Measurements from ENCODE around the gene CACNG3.

Gene CACNG3

DNA sequence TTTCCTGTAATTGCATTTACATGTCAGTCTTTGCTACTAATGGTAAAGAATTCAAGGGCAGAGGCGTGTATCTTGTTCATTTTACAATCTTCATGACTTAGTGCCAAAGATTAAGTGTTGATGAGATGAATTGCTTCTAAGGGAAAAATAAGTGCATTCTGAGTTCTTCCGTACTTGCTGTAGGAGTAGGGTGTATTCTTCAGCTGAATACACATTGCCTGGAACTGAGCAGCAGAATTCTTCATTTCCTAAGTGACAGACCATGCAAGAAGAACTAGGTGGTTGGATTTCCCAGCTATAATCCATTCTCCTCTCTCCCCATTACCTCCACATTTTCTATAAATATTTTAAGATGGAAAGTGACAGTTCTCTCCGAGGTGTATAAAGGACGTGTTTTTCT, 104.8 kb downstream of the CACNG3 start:
- ATAC-seq, result no peak
- TF ChIP-seq, protein P1, sequence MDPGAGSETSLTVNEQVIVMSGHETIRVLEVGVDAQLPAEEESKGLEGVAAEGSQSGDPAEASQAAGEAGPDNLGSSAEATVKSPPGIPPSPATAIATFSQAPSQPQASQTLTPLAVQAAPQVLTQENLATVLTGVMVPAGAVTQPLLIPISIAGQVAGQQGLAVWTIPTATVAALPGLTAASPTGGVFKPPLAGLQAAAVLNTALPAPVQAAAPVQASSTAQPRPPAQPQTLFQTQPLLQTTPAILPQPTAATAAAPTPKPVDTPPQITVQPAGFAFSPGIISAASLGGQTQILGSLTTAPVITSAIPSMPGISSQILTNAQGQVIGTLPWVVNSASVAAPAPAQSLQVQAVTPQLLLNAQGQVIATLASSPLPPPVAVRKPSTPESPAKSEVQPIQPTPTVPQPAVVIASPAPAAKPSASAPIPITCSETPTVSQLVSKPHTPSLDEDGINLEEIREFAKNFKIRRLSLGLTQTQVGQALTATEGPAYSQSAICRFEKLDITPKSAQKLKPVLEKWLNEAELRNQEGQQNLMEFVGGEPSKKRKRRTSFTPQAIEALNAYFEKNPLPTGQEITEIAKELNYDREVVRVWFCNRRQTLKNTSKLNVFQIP (CRISPR knock-in tag; IDR thresholded peaks at IDR 0.05; ENCODE audit: borderline replicate concordance, low read depth), result no peak
- no peak for TF ChIP-seq ZNF8 (CRISPR knock-in tag; IDR thresholded peaks at IDR 0.05)
- no peak for TF ChIP-seq CSDC2 (CRISPR knock-in tag; IDR thresholded peaks at IDR 0.05)
- TF ChIP-seq ZNF565 (CRISPR knock-in tag; conservative IDR thresholded peaks at IDR 0.05; ENCODE audit: low read depth), result no peak
- TF ChIP-seq PPARA (CRISPR knock-in tag; IDR thresholded peaks at IDR 0.05; ENCODE audit: borderline replicate concordance), result no peak
- no peak for TF ChIP-seq BACH2 (CRISPR knock-in tag; IDR thresholded peaks at IDR 0.05; ENCODE audit: borderline replicate concordance)
- no peak for TF ChIP-seq TCF4 (CRISPR knock-in tag; IDR thresholded peaks at IDR 0.05; ENCODE audit: borderline replicate concordance)
- TF ChIP-seq ESRRG (CRISPR knock-in tag; IDR thresholded peaks at IDR 0.05), result no peak
- TF ChIP-seq, protein P2, sequence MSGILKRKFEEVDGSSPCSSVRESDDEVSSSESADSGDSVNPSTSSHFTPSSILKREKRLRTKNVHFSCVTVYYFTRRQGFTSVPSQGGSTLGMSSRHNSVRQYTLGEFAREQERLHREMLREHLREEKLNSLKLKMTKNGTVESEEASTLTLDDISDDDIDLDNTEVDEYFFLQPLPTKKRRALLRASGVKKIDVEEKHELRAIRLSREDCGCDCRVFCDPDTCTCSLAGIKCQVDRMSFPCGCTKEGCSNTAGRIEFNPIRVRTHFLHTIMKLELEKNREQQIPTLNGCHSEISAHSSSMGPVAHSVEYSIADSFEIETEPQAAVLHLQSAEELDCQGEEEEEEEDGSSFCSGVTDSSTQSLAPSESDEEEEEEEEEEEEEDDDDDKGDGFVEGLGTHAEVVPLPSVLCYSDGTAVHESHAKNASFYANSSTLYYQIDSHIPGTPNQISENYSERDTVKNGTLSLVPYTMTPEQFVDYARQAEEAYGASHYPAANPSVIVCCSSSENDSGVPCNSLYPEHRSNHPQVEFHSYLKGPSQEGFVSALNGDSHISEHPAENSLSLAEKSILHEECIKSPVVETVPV (CRISPR knock-in tag; IDR thresholded peaks at IDR 0.05), result no peak
- no peak for TF ChIP-seq ZFP30 (CRISPR knock-in tag; IDR thresholded peaks at IDR 0.05)
- TF ChIP-seq GLIS3 (CRISPR knock-in tag; IDR thresholded peaks at IDR 0.05), result no peak
- TF ChIP-seq ZC3H10 (CRISPR knock-in tag; IDR thresholded peaks at IDR 0.05), result no peak
- no peak for TF ChIP-seq ARNTL (CRISPR knock-in tag; IDR thresholded peaks at IDR 0.05; ENCODE audit: borderline replicate concordance, low read depth)
- no peak for TF ChIP-seq SNAI2 (CRISPR knock-in tag; IDR thresholded peaks at IDR 0.05)
- TF ChIP-seq, protein P3, sequence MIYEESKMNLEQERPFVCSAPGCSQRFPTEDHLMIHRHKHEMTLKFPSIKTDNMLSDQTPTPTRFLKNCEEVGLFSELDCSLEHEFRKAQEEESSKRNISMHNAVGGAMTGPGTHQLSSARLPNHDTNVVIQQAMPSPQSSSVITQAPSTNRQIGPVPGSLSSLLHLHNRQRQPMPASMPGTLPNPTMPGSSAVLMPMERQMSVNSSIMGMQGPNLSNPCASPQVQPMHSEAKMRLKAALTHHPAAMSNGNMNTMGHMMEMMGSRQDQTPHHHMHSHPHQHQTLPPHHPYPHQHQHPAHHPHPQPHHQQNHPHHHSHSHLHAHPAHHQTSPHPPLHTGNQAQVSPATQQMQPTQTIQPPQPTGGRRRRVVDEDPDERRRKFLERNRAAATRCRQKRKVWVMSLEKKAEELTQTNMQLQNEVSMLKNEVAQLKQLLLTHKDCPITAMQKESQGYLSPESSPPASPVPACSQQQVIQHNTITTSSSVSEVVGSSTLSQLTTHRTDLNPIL (CRISPR knock-in tag; IDR thresholded peaks at IDR 0.05; ENCODE audit: low read depth), result no peak
- no peak for TF ChIP-seq ISL1 (CRISPR knock-in tag; IDR thresholded peaks at IDR 0.05)
- no peak for TF ChIP-seq RARB (CRISPR knock-in tag; IDR thresholded peaks at IDR 0.05)

DNA sequence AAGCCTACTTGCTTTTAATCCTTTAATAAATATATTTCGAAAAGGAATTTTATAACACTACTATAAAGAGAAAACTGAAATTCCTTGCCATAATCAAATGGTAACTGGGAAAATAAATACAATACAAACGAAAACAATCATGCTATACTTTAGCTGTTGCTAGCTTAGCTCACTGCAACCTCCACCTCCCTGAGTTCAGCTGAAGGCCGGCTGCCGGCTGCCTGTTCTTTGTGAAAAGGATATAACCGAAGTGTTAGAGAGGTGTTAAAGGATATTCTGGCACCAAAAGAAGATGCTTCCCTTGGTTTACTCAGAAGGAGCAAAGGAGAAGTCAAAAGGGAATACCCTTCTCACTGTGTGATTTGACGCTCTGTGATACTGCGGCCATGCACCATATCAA, 108.5 kb downstream of the CACNG3 start:
- TF ChIP-seq ISL1 (CRISPR knock-in tag; IDR thresholded peaks at IDR 0.05) (no peak), ESRRG (CRISPR knock-in tag; IDR thresholded peaks at IDR 0.05) (no peak), ZNF70 (CRISPR knock-in tag; IDR thresholded peaks at IDR 0.05) (no peak)
- TF ChIP-seq, protein P4, sequence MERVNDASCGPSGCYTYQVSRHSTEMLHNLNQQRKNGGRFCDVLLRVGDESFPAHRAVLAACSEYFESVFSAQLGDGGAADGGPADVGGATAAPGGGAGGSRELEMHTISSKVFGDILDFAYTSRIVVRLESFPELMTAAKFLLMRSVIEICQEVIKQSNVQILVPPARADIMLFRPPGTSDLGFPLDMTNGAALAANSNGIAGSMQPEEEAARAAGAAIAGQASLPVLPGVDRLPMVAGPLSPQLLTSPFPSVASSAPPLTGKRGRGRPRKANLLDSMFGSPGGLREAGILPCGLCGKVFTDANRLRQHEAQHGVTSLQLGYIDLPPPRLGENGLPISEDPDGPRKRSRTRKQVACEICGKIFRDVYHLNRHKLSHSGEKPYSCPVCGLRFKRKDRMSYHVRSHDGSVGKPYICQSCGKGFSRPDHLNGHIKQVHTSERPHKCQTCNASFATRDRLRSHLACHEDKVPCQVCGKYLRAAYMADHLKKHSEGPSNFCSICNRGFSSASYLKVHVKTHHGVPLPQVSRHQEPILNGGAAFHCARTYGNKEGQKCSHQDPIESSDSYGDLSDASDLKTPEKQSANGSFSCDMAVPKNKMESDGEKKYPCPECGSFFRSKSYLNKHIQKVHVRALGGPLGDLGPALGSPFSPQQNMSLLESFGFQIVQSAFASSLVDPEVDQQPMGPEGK (CRISPR knock-in tag; IDR thresholded peaks at IDR 0.05; ENCODE audit: borderline replicate concordance), result no peak
- no peak for ATAC-seq

DNA sequence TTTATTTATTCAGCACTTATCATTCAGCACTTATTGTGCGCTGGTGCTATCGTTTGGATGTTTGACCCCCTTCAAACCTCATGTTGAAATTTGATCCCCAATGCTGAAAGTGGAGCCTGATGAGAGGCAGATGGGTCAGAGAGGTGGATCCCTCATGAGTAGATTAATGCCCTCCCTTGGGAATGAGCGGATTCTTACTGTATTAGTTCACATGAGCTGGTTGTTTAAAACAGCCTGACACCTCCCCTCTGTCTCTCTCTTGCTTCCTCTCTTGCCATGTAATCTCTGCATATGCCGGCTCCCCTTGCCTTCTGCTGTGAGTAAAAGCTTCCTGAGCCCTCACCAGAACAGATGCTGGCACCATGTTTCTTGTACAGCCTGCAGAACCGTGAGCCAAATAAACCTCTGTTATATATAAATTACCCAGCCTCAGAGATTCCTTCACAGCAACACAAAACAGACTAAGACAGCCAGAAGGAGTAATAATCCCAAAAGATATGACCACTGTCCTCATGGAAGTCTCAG, 111.1 kb downstream of the CACNG3 start:
- no peak for ATAC-seq
- TF ChIP-seq, protein P4 (CRISPR knock-in tag; IDR thresholded peaks at IDR 0.05; ENCODE audit: borderline replicate concordance), result no peak
- TF ChIP-seq, protein P5, sequence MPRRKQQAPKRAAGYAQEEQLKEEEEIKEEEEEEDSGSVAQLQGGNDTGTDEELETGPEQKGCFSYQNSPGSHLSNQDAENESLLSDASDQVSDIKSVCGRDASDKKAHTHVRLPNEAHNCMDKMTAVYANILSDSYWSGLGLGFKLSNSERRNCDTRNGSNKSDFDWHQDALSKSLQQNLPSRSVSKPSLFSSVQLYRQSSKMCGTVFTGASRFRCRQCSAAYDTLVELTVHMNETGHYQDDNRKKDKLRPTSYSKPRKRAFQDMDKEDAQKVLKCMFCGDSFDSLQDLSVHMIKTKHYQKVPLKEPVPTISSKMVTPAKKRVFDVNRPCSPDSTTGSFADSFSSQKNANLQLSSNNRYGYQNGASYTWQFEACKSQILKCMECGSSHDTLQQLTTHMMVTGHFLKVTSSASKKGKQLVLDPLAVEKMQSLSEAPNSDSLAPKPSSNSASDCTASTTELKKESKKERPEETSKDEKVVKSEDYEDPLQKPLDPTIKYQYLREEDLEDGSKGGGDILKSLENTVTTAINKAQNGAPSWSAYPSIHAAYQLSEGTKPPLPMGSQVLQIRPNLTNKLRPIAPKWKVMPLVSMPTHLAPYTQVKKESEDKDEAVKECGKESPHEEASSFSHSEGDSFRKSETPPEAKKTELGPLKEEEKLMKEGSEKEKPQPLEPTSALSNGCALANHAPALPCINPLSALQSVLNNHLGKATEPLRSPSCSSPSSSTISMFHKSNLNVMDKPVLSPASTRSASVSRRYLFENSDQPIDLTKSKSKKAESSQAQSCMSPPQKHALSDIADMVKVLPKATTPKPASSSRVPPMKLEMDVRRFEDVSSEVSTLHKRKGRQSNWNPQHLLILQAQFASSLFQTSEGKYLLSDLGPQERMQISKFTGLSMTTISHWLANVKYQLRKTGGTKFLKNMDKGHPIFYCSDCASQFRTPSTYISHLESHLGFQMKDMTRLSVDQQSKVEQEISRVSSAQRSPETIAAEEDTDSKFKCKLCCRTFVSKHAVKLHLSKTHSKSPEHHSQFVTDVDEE (CRISPR knock-in tag; IDR thresholded peaks at IDR 0.05), result no peak
- TF ChIP-seq ZC3H10 (CRISPR knock-in tag; IDR thresholded peaks at IDR 0.05) (no peak), ZFP3 (CRISPR knock-in tag; IDR thresholded peaks at IDR 0.05) (no peak), ZNF8 (CRISPR knock-in tag; IDR thresholded peaks at IDR 0.05) (no peak), CSDC2 (CRISPR knock-in tag; IDR thresholded peaks at IDR 0.05) (no peak), ZFP30 (CRISPR knock-in tag; IDR thresholded peaks at IDR 0.05) (no peak), PPARA (CRISPR knock-in tag; IDR thresholded peaks at IDR 0.05; ENCODE audit: borderline replicate concordance) (no peak)
- TF ChIP-seq, protein P2 (CRISPR knock-in tag; IDR thresholded peaks at IDR 0.05), result no peak

Measured in SK-N-SH treated with all-trans-retinoic acid at 6 μM for 48 hours (cell line).